Activated CD4-positive, alpha-beta T cell treated with anti-CD3 and anti-CD28 coated beads, Interleukin-2, amount 50 U/mL, for 24 hours (primary cell): ENCODE results near the gene ACER2.
A peak's percentile ranks its signal among the peaks of the same experiment; 100 is the strongest.

Experiments
- DNase-seq, 2 donors: peaks; one replicate each; pipeline ENCODE4 v3.0.0-alpha.2; 2020; ENCODE audit warnings: low read depth in 1 of 2, low spot score in 1 of 2

ACER2 gene

GRCh38 chr9:19451240-19452087, 42.7 kb downstream of the ACER2 start:
- no peak for DNase-seq

GRCh38 chr9:19456426-19456825, 47.6 kb downstream of the ACER2 start:
- DNase-seq, result no peak

GRCh38 chr9:19456996-19457692, 48.3 kb downstream of the ACER2 start:
- DNase-seq, result peak; percentile 17 to 58

GRCh38 chr9:19457693-19458009, 48.8 kb downstream of the ACER2 start:
- DNase-seq, result no peak

- no peak for DNase-seq
Measured at GRCh38 chr9:19460243-19460642, 51.4 kb downstream of the ACER2 start.

GRCh38 chr9:19461135-19461534, 52.3 kb downstream of the ACER2 start:
- no peak for DNase-seq

- no peak for DNase-seq
Measured at GRCh38 chr9:19464061-19464763, 55.4 kb downstream of the ACER2 start.

GRCh38 chr9:19464764-19465585, 56.2 kb downstream of the ACER2 start:
- DNase-seq, result peak; percentile 47 to 51

- no peak for DNase-seq
Measured at GRCh38 chr9:19465586-19466279, 56.9 kb downstream of the ACER2 start.

- DNase-seq, result no peak
Measured at GRCh38 chr9:19466280-19466639, 57.5 kb downstream of the ACER2 start.

GRCh38 chr9:19469271-19469670, 60.5 kb downstream of the ACER2 start:
- DNase-seq, result no peak

- no peak for DNase-seq
Measured at GRCh38 chr9:19470567-19470966, 61.8 kb downstream of the ACER2 start.

GRCh38 chr9:19470981-19471650, 62.3 kb downstream of the ACER2 start:
- no peak for DNase-seq

- DNase-seq, result peak; percentile 24 to 29
Measured at GRCh38 chr9:19471737-19472648, 63.2 kb downstream of the ACER2 start.

- no peak for DNase-seq
Measured at GRCh38 chr9:19473605-19474004, 64.8 kb downstream of the ACER2 start.

GRCh38 chr9:19479874-19480273, 71.1 kb downstream of the ACER2 start:
- DNase-seq, result no peak

- no peak for DNase-seq
Measured at GRCh38 chr9:19480345-19480744, 71.5 kb downstream of the ACER2 start.

GRCh38 chr9:19481121-19481870, 72.5 kb downstream of the ACER2 start:
- no peak for DNase-seq
